GM23248 (cell line): ENCODE results near the gene TMEM238L. TPM values are rescaled to one million over a fixed set of nuclear protein-coding genes. Genes with fewer than 3 reads are reported as not detected.
A peak's percentile ranks its signal among the peaks of the same experiment; 100 is the strongest.

Experiments
- DNase-seq: peaks from one replicate; pipeline ENCODE4 v3.0.0-alpha.2; 2015
- H2AFZ ChIP-seq: fragments of 200-600 bp; sonication (generic); 2 replicates; pipeline ENCODE4 v1.6.1; 2016; ENCODE audit warnings: antibody characterized with exemption
- H3F3A ChIP-seq: fragments of 200-600 bp; sonication (generic); 2 replicates; pipeline ENCODE4 v1.6.1; 2016; ENCODE audit warnings: mild to moderate bottlenecking, antibody characterized with exemption, mixed run types; ENCODE audit not compliant: insufficient read depth
- H3K27ac ChIP-seq: fragments of 200-600 bp; sonication (generic); 2 replicates; pipeline ENCODE4 v1.5.1; 2016; ENCODE audit warnings: mild to moderate bottlenecking
- H3K27me3 ChIP-seq: fragments of 200-600 bp; sonication (generic); replicated peaks from 2 replicates; pipeline ENCODE4 v1.6.1; 2016; ENCODE audit warnings: mild to moderate bottlenecking; ENCODE audit not compliant: insufficient read depth
- H3K36me3 ChIP-seq: fragments of 200-600 bp; sonication (generic); 2 replicates; pipeline ENCODE4 v1.6.1; 2016; ENCODE audit warnings: low read depth, mild to moderate bottlenecking
- H3K4me1 ChIP-seq: fragments of 200-600 bp; sonication (generic); 2 replicates; pipeline ENCODE4 v1.6.1; 2016; ENCODE audit warnings: mild to moderate bottlenecking; ENCODE audit not compliant: insufficient read depth
- H3K4me2 ChIP-seq: fragments of 200-600 bp; sonication (generic); one replicate; pipeline ENCODE4 v1.6.1; 2016; ENCODE audit warnings: mild to moderate bottlenecking; ENCODE audit not compliant: unreplicated experiment
- H3K4me3 ChIP-seq: fragments of 200-600 bp; sonication (generic); 2 replicates; pipeline ENCODE4 v1.5.1; 2016; ENCODE audit warnings: mild to moderate bottlenecking
- H3K79me2 ChIP-seq: fragments of 200-600 bp; sonication (generic); 2 replicates; pipeline ENCODE4 v1.6.1; 2016; ENCODE audit warnings: mild to moderate bottlenecking; ENCODE audit not compliant: insufficient read depth
- H3K9ac ChIP-seq: fragments of 200-600 bp; sonication (generic); 2 replicates; pipeline ENCODE4 v1.6.1; 2016; ENCODE audit warnings: mild to moderate bottlenecking
- H3K9me2 ChIP-seq: fragments of 200-600 bp; sonication (generic); 2 replicates; pipeline ENCODE4 v1.6.1; 2016; ENCODE audit warnings: mixed run types, mild to moderate bottlenecking, moderate library complexity; ENCODE audit not compliant: insufficient read depth
- H3K9me3 ChIP-seq: fragments of 200-600 bp; sonication (generic); one replicate; pipeline ENCODE4 v1.6.1; 2017; ENCODE audit warnings: low read depth
- H4K20me1 ChIP-seq: fragments of 200-600 bp; sonication (generic); 2 replicates; pipeline ENCODE4 v1.6.0; 2016; ENCODE audit not compliant: insufficient read depth
- EZH2 ChIP-seq: fragments of 200-600 bp; sonication (generic); IDR thresholded peaks from 2 replicates; pipeline ENCODE4 v1.6.1; 2018; ENCODE audit warnings: antibody characterized with exemption, mild to moderate bottlenecking; ENCODE audit not compliant: insufficient read depth, poor library complexity, severe bottlenecking
- EZH2phosphoT487 ChIP-seq: fragments of 200-600 bp; sonication (generic); IDR thresholded peaks from 2 replicates; pipeline ENCODE4 v1.6.1; 2018; ENCODE audit warnings: antibody characterized with exemption, moderate library complexity, mild to moderate bottlenecking, low read depth; ENCODE audit not compliant: insufficient read depth
- WGBS, 2 experiments: methylation state at CpG; one replicate each; pipeline ENCODE4 v1.1.6; 2015 to 2017; ENCODE audit warnings: low lambda C conversion rate in 2 of 2, low coverage in 1 of 2; ENCODE audit errors: missing lambda C conversion rate in 2 of 2; 5-methylcytosine and 5-hydroxymethylcytosine counted together
- in situ Hi-C: fragments of 300-500 bp; cut with MboI; formaldehyde crosslinking; loops from 2 replicates; pipeline ENCODE4 v1.15.0; 2020
- polyA plus RNA-seq: library from polyadenylated mRNA; unstranded; fragments of >200 nt; fragmentation: Nextera tagmentation; extraction: Ambion mirVana; gene quantifications from 2 replicates; pipeline ENCODE4 v1.2.1, GENCODE V29; 2016
- total RNA-seq: library from RNA; depleted of rRNA; stranded (reverse); fragments of >200 nt; shearing (Covaris generic); gene quantifications from 2 replicates; pipeline ENCODE4 v1.2.3, GENCODE V29; 2014

TMEM238L gene
- total and polyA plus RNA-seq, 2 experiments from 2014 or later, result not detected

DNA sequence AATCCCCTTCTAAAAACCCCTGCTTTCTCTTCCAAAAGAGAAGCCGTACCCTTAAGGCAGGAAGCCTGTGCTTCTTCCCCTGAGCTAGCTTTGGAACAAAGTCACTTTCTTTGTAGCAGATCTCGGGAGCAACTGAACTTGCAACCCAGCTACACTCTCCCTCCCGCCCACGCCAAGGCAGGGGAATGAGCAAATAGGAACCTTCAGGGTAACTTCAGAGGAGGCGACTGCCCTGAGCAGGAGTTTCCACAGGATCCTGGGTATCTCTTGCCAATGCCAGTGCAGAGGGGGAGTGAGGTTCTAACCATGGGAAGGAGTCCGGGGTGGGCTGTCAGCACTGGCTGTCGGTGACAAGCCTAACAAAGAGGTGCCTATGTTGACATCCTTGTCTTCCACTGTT lies 39.9 kb upstream of the TMEM238L start:
- Histone ChIP-seq H3F3A (no peaks in the 10 kb centered on the region), H3K9ac (no peak overlapping the region), H3K27me3 (no peaks in the 10 kb centered on the region; the same call in 1 of the 2 replicates), H3K9me2 (no peaks in the 10 kb centered on the region), H4K20me1 (no peaks in the 10 kb centered on the region), H3K79me2 (no peaks in the 10 kb centered on the region), H3K4me1 (no peaks in the 10 kb centered on the region), H3K36me3 (no peaks in the 10 kb centered on the region), H3K27ac (no peak overlapping the region), H3K4me3 (no peak overlapping the region), H3K4me2 (no peak overlapping the region), H3K9me3 (no peaks in the 10 kb centered on the region), H2AFZ (no peak overlapping the region)
- in situ Hi-C loops, result loop anchor here (10.0 kb wide), 1 partner anchor 199 kb away; no protein-coding TSS in a partner anchor
- TF ChIP-seq EZH2 (no peak), EZH2phosphoT487 (no peak)
- peak; percentile 13 for DNase-seq
- 64 to 68% methylated on average over 7 of the region's 7 CpGs for WGBS, 2 experiments

DNA sequence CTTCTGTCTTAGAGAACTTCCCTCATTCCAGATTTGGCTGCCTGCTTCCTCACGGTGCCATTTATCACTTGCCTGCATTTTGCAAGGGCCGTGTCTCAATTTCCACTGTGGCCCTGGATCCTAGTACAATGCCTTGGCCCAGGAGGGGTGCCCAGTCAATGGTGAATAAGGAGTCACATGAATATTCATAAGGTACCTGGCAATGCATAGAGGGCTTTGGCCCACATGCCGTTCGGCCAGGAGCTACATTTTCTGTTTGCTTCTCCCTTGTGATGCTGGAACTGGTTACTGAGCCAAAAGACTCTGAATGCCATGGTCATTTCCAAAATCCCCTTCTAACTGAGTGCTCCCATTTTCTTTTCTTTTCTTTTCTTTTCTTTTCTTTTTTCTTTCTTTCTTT lies 38.8 kb upstream of the TMEM238L start:
- Histone ChIP-seq H2AFZ (no peak overlapping the region), H3K36me3 (no peaks in the 10 kb centered on the region), H3K9me2 (no peaks in the 10 kb centered on the region), H3K4me3 (no peak overlapping the region), H3K27me3 (no peaks in the 10 kb centered on the region; the same call in 1 of the 2 replicates), H4K20me1 (no peaks in the 10 kb centered on the region), H3K4me1 (no peaks in the 10 kb centered on the region), H3K9ac (no peak overlapping the region), H3F3A (no peaks in the 10 kb centered on the region), H3K27ac (no peak overlapping the region), H3K79me2 (no peaks in the 10 kb centered on the region), H3K9me3 (no peaks in the 10 kb centered on the region), H3K4me2 (no peak overlapping the region)
- in situ Hi-C loops, result loop anchor here (10.0 kb wide), 1 partner anchor 198 kb away; no protein-coding TSS in a partner anchor
- WGBS, 2 experiments, result 56 to 58% methylated on average over 4 of the region's 4 CpGs
- DNase-seq, result no peak
- no peak for TF ChIP-seq EZH2
- no peak for TF ChIP-seq EZH2phosphoT487

DNA sequence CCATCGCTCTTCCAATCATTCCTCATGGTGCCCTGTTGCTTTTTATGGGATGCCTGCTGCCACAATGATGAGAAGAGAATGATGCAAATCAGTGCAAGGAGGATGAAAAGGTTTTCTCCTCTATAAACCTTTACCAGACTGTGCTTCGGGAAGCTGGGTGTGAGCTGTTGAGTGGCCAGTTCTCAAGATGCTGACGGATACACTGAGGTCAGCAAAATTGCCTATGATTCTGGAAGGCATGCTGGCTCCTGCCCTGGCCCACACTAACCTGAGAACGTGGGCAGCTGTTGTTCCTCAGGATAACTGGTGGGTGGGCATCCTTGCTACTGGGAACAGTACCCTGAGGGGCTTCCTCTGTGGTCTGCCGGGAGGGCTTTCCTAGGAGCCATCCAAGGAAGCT lies 34.8 kb upstream of the TMEM238L start:
- Histone ChIP-seq H3K79me2 (no peaks in the 10 kb centered on the region), H3K27ac (no peak overlapping the region), H3K27me3 (no peaks in the 10 kb centered on the region; the same call in 1 of the 2 replicates), H3K9me3 (no peaks in the 10 kb centered on the region), H3K36me3 (no peaks in the 10 kb centered on the region), H3K4me3 (no peak overlapping the region), H4K20me1 (no peaks in the 10 kb centered on the region), H3F3A (no peaks in the 10 kb centered on the region), H3K4me2 (no peak overlapping the region), H3K4me1 (no peaks in the 10 kb centered on the region), H3K9me2 (no peaks in the 10 kb centered on the region), H3K9ac (no peak overlapping the region), H2AFZ (no peak overlapping the region)
- in situ Hi-C loops, result no loop called here
- TF ChIP-seq EZH2, result no peak
- no peak for TF ChIP-seq EZH2phosphoT487
- no peak for DNase-seq
- WGBS, 2 experiments, result 54 to 58% methylated on average over 5 of the region's 5 CpGs

DNA sequence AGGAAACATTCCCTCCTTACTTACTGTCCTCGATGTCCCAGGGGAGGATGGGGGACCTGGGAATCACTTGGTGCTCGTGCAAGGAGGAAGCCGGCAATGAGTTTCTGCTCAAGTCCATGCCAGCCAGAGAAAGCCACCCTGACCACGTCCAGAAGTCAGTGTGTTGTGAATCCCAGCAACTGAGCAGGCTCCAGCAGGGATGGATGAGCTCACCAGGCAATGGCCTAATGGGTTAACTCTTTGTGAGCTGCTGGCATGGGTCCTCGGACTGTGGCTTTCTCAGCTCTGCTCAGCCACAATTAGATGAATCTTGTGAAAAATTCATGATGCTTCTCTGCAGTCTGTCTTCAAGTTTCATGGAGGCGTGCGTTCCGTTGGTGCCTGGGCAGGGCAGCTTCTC lies 34.0 kb upstream of the TMEM238L start, which contains the start of gene PIRT:
Gene PIRT (minus strand): TSS at position 167 of the 400 bp plus-strand sequence. CDS start 12,442 bp downstream, outside the sequence.
- Histone ChIP-seq H3K4me1 (no peaks in the 10 kb centered on the region), H3K36me3 (no peaks in the 10 kb centered on the region), H3K79me2 (no peaks in the 10 kb centered on the region), H3K9me2 (no peaks in the 10 kb centered on the region), H3K9me3 (no peaks in the 10 kb centered on the region), H3K9ac (no peak within 1 kb of the TSS), H3F3A (no peaks in the 10 kb centered on the region), H3K27ac (no peak within 1 kb of the TSS), H4K20me1 (no peaks in the 10 kb centered on the region), H3K4me2 (no peak within 1 kb of the TSS), H3K27me3 (no peaks in the 10 kb centered on the region; the same call in 1 of the 2 replicates), H2AFZ (no peak within 1 kb of the TSS), H3K4me3 (no peak within 1 kb of the TSS)
- in situ Hi-C loops, result no loop called here
- no peak for TF ChIP-seq EZH2
- TF ChIP-seq EZH2phosphoT487, result no peak
- DNase-seq, result no peak
- WGBS, 2 experiments, result 48% methylated on average over 8 of the region's 8 CpGs
